DOHH2 (cell line): ENCODE results near the gene NRXN3.

Experiments
- H3F3A ChIP-seq: fragments of 200-600 bp; sonication (generic), shearing (Covaris generic); 2 replicates; pipeline ENCODE4 v1.6.0; 2016; ENCODE audit warnings: antibody characterized with exemption, mild to moderate bottlenecking; ENCODE audit not compliant: control insufficient read depth, insufficient read depth
- H3K27ac ChIP-seq: fragments of 200-600 bp; sonication (generic); 2 replicates; pipeline ENCODE4 v1.5.1; 2014; ENCODE audit warnings: low read depth, mild to moderate bottlenecking, low read length, moderate library complexity
- H3K27me3 ChIP-seq: fragments of 200-600 bp; sonication (generic); 2 replicates; pipeline ENCODE4 v1.6.1; 2014; ENCODE audit warnings: mild to moderate bottlenecking, low read length, mixed read lengths; ENCODE audit not compliant: control insufficient read depth
- H3K36me3 ChIP-seq: fragments of 200-600 bp; sonication (generic); 2 replicates; pipeline ENCODE4 v1.6.1; 2014; ENCODE audit warnings: mild to moderate bottlenecking, low read length, moderate library complexity, mixed read lengths; ENCODE audit not compliant: control insufficient read depth
- H3K4me1 ChIP-seq: fragments of 200-600 bp; sonication (generic); 2 replicates; pipeline ENCODE4 v1.6.1; 2014; ENCODE audit warnings: mild to moderate bottlenecking, low read length, mixed read lengths; ENCODE audit not compliant: control insufficient read depth
- H3K4me2 ChIP-seq: fragments of 200-600 bp; sonication (generic); 2 replicates; pipeline ENCODE4 v1.6.0; 2014; ENCODE audit warnings: mild to moderate bottlenecking, low read length, moderate library complexity
- H3K4me3 ChIP-seq: fragments of 200-600 bp; sonication (generic); 2 replicates; pipeline ENCODE4 v1.5.1; 2014; ENCODE audit warnings: mild to moderate bottlenecking, low read length, mixed read lengths
- H3K79me2 ChIP-seq: fragments of 200-600 bp; sonication (generic); 2 replicates; pipeline ENCODE4 v1.6.1; 2014; ENCODE audit warnings: mild to moderate bottlenecking, low read length, mixed read lengths; ENCODE audit not compliant: control insufficient read depth
- H3K9me2 ChIP-seq: fragments of 200-600 bp; sonication (generic); replicated peaks from 2 replicates; pipeline ENCODE4 v1.6.1; 2014; ENCODE audit warnings: mild to moderate bottlenecking, low read length, mixed read lengths; ENCODE audit not compliant: control insufficient read depth
- H3K9me3 ChIP-seq: fragments of 200-600 bp; sonication (generic); 2 replicates; pipeline ENCODE4 v1.6.1; 2014; ENCODE audit warnings: antibody characterized with exemption, low read length, mixed read lengths; ENCODE audit not compliant: control insufficient read depth, insufficient read depth
- H4K20me1 ChIP-seq: fragments of 200-600 bp; sonication (generic); 2 replicates; pipeline ENCODE4 v1.6.0; 2014; ENCODE audit warnings: low read depth, mild to moderate bottlenecking, antibody characterized with exemption, low read length, moderate library complexity; ENCODE audit not compliant: control insufficient read depth, insufficient read depth
- EZH2phosphoT487 ChIP-seq: fragments of 200-600 bp; sonication (generic); IDR thresholded peaks from 2 replicates; pipeline ENCODE4 v1.6.1; 2017; ENCODE audit warnings: borderline replicate concordance, mild to moderate bottlenecking, antibody characterized with exemption, low read length, moderate library complexity, mixed read lengths
- TF ChIP-seq, protein P1 (sequence below): fragments of 200-600 bp; sonication (generic); IDR thresholded peaks from one replicate; pipeline ENCODE4 v1.5.1; 2014; ENCODE audit warnings: antibody characterized with exemption, mild to moderate bottlenecking, low read depth, low read length; ENCODE audit not compliant: poor library complexity, severe bottlenecking

Gene NRXN3

DNA sequence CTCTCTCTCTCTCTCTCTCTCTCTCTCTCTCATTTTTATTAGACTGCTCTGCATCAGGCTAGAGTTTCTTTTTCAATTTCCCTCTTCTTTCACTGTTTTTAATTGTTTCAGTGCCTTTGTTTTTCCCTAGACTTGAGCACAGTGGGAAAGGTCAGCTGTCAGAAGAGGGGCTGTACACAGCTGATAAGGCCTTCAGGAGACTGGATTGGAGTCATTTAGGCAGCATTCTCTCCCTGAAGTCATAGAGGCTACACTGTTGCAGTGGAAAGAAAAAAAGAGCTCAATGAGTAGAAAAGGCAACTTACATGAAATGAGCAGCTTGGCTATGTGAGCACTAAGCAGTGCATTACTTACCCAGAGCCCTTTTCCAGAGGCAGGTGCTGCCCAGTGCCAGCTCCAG, 456.9 kb downstream of the NRXN3 start:
- Histone ChIP-seq H3K9me3 (no peaks in the 10 kb centered on the region), H3K36me3 (no peaks in the 10 kb centered on the region), H3K4me2 (no peak overlapping the region), H3K9me2 (no peaks in the 10 kb centered on the region), H3K4me1 (no peaks in the 10 kb centered on the region), H3K4me3 (no peak overlapping the region), H3K27ac (no peak overlapping the region), H3K79me2 (no peaks in the 10 kb centered on the region), H3F3A (no peaks in the 10 kb centered on the region), H4K20me1 (no peaks in the 10 kb centered on the region), H3K27me3 (no peaks in the 10 kb centered on the region)
- TF ChIP-seq, protein P1, sequence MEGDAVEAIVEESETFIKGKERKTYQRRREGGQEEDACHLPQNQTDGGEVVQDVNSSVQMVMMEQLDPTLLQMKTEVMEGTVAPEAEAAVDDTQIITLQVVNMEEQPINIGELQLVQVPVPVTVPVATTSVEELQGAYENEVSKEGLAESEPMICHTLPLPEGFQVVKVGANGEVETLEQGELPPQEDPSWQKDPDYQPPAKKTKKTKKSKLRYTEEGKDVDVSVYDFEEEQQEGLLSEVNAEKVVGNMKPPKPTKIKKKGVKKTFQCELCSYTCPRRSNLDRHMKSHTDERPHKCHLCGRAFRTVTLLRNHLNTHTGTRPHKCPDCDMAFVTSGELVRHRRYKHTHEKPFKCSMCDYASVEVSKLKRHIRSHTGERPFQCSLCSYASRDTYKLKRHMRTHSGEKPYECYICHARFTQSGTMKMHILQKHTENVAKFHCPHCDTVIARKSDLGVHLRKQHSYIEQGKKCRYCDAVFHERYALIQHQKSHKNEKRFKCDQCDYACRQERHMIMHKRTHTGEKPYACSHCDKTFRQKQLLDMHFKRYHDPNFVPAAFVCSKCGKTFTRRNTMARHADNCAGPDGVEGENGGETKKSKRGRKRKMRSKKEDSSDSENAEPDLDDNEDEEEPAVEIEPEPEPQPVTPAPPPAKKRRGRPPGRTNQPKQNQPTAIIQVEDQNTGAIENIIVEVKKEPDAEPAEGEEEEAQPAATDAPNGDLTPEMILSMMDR = no peak
- no peak for TF ChIP-seq EZH2phosphoT487

DNA sequence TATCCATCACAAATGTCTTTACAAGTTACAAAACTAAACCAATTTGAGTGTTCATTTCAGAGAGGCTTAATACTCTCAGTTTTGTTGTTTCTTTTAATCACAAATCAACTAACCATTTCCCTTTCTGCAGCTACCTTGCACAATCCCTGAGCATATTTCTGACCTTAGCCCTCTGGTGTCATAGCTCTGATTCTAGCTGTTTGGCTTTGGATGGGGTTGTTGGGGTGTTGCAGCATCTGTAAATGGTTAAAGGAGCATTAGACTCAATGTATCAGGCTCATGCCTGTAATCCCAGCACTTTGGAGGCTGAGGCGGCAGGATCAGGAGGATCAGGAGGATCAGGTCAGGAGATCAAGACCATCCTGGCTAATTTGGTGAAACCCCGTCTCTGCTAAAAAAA, 461.4 kb downstream of the NRXN3 start:
- Histone ChIP-seq H3K27ac (no peak overlapping the region), H4K20me1 (no peaks in the 10 kb centered on the region), H3K27me3 (no peaks in the 10 kb centered on the region), H3K9me2 (no peaks in the 10 kb centered on the region), H3F3A (no peaks in the 10 kb centered on the region), H3K9me3 (no peaks in the 10 kb centered on the region), H3K4me1 (no peaks in the 10 kb centered on the region), H3K79me2 (no peaks in the 10 kb centered on the region), H3K4me2 (no peak overlapping the region), H3K4me3 (no peak overlapping the region), H3K36me3 (no peaks in the 10 kb centered on the region)
- TF ChIP-seq, protein P1 = no peak

DNA sequence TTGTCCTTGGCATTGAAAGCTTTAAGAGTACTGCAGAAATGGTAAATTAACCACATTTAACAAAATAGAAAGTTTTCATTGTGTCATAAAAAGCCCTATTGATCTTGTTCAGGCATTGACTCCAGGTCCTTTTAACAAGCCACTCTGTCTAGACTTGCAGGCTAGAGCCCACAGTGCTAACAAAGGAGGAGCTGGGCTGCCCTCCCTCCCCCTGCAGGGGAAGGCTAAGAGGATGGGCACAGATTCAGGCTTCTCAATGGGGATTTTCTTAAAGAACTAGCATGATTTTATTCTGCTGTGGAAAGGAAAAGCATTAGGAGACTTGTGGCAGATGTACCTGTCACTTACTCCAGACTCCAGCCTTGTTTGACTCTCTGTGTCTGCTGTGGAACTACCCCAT, 463.6 kb downstream of the NRXN3 start:
- no peaks in the 10 kb centered on the region for H4K20me1 ChIP-seq
- H3K79me2 ChIP-seq = no peaks in the 10 kb centered on the region
- no peaks in the 10 kb centered on the region for H3K4me1 ChIP-seq
- no peaks in the 10 kb centered on the region for H3K27me3 ChIP-seq
- TF ChIP-seq, protein P1 = no peak
- no peak for TF ChIP-seq EZH2phosphoT487
- no peak overlapping the region for H3K27ac ChIP-seq
- no peaks in the 10 kb centered on the region for H3K9me2 ChIP-seq
- no peaks in the 10 kb centered on the region for H3F3A ChIP-seq
- H3K4me2 ChIP-seq = no peak overlapping the region
- H3K36me3 ChIP-seq = no peaks in the 10 kb centered on the region
- no peak overlapping the region for H3K4me3 ChIP-seq
- H3K9me3 ChIP-seq = no peaks in the 10 kb centered on the region

DNA sequence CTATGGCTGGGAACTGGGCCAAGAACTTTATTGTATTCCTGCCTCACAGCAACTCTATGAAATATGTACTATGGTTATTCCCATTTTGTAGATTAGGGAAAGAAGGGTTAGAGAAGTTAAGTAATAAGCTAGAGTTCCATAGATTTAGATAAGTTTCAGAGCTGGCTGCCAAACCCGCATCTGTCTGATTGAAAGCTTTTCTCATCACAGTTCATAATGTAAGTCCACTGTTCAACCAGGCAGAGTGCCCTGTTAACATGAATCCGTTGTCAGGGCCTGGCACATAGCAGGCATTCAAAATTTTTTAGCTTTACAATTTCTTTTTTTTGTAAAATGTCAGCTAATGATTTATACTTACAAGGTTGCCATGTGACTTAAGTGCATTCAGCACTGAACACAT, 467.3 kb downstream of the NRXN3 start:
- Histone ChIP-seq H3K9me3 (no peaks in the 10 kb centered on the region), H3K36me3 (no peaks in the 10 kb centered on the region), H3K4me2 (no peak overlapping the region), H3F3A (no peaks in the 10 kb centered on the region), H4K20me1 (no peaks in the 10 kb centered on the region), H3K4me1 (no peaks in the 10 kb centered on the region), H3K27me3 (no peaks in the 10 kb centered on the region), H3K79me2 (no peaks in the 10 kb centered on the region), H3K27ac (no peak overlapping the region), H3K9me2 (no peaks in the 10 kb centered on the region), H3K4me3 (no peak overlapping the region)
- no peak for TF ChIP-seq EZH2phosphoT487
- TF ChIP-seq, protein P1 = no peak
